NCI-H2029 (cell line): ENCODE data around the gene NET1.
"Not testable (repeated sequence)": the region's sequence is repeated elsewhere in the genome, so short reads cannot be mapped to it uniquely, and the experiment has no call there.

Experiments used
- DNase-seq: peaks from one replicate; lab custom pipeline; 2025; lab: John Stamatoyannopoulos, UW

NET1 gene

DNA sequence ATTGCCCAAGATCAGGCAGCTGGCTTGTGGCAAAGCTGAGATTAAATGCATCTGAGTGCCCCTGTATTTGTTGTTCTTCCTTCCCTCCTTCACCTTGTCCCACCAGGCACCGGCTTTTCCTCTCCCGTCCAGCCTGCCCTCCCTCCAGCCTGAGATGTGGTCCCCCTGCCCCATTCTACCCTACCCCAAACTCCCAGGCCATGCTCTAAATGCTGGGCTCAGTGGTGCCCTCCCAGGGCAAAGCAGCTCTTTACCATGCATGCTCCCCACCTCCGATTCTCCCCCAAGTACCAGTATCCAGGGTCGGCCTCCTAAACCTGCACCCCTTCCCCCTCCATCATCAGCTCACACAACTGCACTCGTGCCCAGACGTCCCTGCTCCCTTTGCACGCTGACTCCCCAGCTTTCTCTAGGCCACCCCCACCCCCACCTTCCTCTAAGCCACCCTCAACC, 50.5 kb downstream of the NET1 start:
- DNase-seq: no peak

DNA sequence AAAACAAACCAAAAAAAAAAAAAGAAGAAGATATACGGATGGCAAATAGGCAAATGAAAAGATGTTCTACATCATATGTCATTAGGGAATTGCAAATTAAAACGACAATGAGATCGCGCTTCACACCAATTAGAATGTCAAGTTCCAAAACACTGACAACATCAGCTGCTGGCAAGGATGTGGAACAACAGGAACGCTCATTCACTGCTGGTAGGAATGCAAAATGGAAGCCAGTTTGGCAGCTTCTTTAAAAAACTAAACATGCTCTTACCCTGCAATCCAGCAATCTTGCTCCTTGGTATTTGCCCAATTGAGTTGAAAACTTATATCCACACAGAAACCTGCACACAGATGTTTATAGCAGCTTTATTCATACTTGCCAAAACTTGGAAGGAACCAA, 52.2 kb downstream of the NET1 start:
- no peak for DNase-seq

DNA sequence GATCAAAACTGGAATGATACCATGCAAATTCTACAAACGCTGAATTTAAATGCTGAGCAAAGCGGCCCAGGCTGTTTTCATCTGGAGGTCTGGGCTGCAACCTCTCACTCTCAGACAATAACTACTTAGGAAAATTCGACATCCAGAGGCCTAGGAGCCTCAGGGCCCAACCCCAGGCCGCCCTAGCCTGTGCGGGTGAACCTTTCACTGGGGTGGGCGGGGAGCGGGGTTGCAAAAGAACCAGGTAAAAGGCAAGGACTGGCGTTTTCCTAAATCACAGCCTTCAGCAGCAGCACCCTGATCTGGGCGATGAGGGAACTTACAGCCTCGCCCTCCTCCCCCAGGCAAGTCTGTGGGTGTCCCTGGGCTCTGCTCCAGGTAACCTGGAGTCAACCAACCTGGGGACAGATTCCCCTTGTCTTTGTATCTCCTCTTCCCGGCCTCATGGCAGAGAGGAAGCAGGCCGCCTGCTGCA, 53.7 kb downstream of the NET1 start:
- no peak for DNase-seq

DNA sequence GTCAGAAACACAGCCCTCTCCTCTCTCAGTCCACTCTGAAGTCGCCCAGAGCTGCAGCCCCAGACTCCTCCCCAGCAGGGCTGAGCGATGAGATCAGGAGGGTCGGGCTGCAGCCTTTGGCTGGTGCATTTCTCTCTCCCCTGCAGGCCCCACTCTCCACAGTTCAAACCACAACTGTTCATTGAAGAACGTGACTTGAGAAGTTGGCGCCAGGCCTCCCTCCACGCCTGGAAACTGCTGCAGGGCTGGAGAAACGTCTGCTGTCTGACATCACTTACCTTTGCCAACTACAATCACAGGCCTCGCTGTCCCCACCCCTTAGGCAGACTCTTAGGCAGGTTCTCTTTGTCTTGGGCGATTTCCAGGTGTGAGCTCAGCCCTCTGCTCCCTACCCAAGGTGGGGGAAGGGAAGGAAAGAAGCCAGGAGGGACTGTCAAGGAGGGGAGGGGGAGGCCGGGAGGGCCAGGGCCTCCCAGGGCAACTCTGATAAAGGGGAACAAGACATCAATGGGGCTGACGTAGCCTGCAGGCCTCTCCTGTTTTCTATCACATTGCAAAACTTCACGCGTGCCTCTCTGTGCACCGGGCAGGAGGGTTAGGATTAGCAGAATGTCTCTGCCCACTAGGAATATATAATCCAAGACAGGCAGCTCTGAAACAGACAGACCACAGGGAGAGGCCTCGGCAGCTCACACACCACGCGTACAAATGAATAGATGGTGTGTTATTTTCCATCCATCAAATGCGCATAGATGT, 54.3 kb downstream of the NET1 start:
- DNase-seq: peak; percentile 87

DNA sequence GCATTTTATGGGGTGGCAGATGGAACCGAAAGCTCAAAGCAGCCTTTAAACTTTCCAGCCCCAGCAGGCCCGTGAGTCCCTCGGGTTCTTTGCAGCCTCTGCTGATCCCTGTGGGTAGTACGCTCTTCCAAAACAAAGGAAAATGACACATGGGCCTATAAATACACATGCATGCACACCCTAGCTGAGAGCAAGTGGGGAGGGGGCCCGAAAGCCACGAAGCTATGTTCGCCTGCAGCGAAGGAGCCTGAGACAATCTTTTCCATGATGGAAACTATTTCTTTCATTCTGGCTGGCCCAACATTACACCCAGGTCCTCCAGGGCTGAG, 54.8 kb downstream of the NET1 start:
- no peak for DNase-seq

DNA sequence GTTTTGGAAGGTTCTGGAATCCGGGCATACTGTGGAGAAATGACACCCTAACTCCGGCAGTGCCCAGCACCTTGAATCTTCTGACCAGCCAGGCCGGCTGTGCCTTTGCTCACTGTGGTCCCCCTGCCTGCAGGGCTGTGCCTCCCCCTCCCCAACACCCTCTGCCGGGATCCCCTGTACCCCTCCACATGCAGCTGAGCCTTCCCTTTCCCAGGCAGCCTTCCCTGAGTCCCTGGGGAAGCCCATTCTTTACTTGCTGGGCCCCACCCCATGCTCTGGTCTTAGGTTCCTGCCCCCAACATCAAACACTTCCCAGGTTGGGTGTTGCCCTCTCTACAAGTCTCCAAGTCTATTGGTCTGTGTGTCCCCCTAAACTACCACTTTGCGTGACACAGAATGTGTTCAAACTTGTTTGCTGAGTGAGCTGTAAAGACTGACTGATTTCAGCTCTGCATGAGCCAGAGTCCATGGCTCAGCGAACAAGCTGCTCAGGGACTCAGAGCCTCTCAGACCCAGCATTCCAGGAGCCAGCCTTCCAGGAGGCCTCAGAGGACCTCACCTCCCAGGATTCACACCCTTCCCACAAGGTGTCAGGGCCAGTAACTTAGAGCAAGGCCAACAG, 55.4 kb downstream of the NET1 start:
- no peak for DNase-seq

DNA sequence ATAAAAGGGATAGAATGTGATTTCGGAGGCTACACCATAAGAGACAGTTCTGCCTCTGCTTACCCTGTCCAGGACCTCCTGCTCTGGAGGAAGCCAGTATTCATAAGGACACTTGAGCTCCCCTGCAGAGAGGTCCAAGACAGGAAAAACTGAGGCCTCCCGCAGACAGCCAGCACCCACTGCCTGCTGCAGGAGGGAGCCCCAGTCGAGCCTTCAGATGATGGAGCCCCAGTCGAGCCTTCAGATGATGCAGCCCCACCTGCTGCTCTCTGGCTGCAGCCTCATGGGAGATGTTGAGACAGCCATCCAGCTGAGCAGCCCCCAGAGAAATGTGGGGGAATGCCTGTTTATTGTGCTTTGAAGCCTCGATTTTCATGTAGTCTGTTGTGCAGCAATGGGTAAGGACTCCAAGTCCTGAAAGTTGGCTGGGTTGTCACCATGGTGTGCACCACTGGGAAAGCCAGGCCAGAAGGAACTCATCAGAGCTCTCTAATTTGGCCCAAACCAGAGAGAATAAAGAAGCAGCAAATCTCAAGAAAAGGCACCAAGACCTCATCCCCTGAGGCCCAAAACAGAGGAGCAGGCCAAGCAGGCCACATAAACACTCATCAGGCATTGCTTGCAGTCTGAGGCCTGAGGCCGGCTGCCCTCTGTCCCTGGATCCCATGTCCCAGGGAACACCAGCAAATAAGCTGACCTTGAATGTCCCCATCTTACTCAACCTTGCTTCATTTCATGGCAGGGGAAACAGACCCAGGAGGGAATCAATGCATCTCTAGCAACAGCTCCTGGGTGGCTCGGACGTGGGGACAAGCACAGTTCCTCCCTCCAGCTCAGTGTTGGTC, 56.1 kb downstream of the NET1 start:
- DNase-seq: no peak

DNA sequence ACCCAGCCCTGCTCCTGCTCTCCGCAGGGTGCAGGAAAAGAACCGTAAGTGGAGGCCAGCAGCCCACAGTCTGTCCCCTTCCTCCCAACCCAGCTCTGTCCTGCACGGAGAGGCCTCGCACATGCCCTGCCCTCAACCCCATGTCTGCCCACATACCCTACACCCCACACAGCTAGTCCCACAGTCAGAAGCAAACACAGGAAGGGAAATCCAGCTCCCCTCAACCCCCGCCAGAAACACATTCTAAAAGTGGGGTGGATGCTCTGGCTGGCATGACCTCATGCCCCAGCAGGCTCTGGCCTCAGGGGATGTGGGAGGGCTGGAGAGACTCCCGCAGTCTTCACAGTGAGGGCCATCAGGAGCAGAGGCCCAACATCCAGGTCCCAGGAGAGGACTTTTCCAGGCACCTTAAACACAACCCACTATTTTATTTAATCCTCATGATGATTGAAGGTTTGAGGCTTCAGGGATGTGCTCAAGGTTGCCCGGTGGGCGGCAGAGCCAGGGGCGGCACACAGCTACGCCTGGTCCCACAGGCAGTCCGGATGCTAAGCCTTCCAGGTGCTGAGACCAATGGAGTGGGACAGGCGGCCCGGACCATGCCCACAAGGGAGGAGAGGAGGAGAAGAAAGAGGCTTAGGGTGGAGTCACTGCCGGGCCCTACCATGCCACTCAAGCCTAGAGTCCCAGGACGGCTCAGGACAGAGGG, 57.1 kb downstream of the NET1 start:
- no peak for DNase-seq

DNA sequence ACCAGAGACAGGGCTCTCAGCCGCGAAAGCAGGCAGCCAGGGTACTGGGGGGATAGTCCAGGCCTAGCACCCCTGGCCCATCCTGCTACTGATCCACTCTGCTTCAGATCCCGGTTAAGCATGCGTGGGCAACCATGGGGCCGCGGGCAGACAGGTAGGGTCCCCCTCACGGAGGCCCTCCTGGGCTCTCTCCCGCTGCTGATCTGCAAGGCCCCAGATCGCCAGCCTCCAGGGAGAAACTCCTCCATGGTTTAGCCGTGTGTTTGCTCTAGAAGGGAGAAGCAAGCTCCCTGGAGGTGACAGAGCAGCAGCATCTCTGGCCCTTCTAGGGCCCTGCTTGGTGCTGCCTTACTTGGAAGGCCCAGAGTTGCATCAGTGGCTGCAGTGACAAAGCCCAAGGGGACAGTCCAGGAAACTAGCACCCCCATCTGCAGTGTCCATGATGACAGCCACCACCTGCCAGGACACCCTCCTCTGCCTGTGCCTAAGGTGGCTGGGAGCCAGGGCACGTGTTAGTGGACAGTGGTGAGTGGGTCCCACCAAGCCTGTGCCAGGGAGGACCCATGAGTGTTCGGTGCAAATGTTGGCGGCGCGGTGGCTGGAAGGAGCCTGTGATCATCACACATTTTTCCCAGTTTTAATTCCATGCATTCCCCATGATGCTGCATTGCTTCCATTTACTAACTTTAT, 57.9 kb downstream of the NET1 start:
- no peak for DNase-seq

DNA sequence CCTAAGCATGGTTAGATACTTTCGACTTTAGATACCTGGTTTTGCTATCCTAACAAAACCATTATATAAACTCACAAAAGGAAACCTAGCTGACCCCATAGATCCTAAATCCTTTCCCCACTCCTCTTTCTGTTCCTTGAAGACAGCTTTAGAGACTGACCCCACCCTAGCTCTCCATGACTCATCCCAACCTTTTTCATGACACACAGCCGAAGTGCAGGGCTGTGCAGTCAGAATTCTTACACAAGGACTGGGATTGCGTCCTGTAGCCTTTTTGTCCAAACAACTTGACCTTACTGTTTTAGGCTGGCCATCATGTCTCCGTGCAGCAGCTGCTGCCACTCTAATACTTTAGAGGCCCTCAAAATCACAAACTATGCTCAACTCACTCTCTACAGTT, 62.3 kb downstream of the NET1 start:
- DNase-seq: not testable (repeated sequence)

DNA sequence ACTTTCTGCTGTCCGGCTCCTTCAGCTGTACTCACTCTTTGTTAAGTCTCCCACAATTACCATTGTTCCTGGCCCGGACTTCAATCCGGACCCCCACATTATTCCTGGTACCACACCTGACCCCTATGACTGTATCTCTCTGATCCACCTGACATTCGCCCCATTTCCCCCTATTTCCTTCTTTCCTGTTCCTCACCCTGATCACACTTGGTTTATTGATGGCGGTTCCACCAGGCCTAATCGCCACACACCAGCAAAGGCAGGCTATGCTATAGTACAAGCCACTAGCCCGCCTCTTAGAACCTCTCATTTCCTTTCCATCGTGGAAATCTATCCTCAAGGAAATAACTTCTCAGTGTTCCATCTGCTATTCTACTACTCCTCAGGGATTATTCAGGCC, 62.7 kb downstream of the NET1 start:
- DNase-seq: not testable (repeated sequence)

DNA sequence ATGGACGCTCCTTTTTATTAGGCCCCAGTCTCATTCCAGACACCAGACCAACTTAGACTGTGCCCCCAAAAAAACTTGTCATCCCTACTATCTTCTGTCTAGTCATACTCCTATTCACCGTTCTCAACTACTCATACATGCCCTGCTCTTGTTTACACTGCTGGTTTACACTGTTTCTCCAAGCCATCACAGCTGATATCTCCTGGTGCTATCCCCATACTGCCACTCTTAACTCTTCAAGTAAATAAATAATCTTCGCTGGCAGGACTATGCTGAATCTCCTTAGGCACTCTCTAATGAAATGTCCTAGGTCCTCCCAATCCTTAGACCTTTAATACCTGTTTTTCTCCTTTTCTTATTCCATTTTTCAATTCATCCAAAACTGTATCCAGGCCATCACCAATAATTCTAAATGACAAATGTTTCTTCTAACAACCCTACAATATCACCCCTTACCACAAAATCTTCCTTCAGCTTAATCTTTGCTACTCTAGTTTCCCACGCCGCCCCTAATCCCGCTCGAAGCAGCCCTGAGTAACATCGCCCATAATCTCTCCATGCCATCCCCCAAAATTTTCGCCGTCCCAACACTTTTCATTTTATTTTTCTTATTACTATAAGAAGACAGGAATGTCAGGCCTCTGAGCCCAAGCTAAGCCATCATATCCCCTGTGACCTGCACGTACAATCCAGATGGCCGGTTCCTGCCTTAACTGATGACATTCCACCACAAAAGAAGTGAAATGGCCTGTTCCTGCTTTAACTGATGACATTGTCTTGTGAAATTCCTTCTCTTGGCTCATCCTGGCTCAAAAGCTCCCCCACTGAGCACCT, 63.8 kb downstream of the NET1 start:
- DNase-seq: not testable (repeated sequence)

DNA sequence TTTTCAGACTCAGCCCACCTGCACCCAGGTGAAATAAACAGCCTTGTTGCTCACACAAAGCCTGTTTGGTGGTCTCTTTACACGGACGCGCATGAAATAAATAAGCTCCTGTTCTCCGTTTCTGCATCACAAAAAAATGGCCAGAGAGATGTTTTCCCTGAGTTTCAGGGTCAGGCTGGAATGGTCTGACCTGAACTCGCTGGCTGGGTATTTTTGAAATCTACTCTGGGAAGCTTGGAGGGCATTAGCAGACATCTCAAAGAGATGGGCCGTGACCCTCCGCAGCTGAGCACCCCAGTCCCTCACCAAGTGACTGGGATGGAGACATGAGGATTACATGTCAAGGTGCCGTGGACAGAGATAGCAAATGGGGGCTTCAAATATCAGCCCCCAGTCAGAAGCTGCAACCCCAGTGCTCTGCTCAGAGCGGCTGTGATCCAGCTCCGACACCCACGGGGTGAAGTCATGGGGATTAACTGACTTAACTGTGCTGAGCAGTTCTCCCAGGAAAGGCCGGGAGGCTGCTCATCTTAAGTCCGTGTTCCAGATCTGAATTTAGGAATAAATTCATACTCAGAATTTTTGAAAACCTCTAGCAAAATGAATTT, 64.7 kb downstream of the NET1 start:
- no peak for DNase-seq

DNA sequence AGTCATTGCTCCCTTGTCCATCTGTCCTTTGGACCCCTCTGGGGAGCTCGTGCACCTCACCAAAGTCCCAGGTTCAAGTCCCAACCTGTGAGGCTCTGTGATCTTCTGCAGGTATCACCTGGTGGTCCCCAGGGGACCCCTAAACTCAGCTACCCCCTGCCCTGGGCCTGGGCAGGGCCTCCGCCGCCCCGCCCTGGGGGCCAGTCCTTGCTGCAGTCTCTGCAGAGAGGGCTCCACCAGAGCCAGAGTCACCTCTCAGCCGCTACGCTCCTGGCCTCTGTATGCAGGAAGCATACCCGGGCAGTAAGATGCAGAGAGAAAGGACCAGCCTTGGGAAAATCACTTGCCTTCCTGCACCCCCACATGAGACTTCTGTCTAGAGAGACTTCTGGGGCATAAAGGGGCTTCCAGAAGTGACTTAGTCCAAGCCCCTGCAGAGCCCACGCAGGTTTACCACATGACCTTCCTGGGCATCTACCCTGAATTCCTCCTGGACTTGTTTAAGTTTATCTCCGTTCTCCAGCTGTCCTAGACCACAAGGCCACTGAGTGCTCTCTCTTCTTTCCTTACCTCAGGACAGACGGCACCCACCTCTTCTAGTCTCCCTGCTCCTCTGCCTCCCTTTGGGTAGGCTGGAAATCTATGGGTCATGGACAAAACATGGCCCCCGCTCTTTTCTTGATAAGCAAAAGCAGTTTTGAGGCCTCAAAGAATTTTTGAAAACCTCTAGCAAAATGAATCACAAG, 65.8 kb downstream of the NET1 start:
- no peak for DNase-seq

DNA sequence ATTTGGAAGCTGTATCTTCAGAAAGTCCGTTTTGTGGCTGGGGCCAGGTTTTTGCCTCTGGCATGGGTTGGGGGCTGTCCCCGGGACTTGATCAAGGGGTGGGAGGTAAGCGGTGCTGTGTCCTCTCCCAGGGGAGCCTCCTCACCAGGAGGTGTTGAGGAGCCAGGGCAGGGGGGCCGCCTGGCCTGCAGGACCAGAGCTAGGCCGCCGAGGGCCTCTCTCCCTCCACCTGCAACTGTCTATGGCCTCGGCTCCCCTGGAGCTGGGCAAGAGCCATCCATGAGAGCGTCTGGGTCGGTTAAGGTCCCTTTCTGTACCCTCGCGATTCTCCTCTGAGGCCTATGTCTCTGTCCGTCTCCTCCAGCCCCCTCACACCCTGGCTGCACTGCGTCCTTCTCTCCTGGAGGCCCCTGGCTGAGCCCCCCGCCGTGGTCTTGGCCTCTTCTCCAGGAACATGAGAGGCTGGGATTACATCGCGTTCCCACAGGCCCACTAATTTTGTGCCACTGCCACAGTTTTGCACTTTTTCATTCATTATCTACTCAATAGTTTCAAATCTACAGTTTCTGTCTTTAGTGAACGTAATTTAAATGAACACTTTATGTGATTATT, 66.4 kb downstream of the NET1 start:
- DNase-seq: no peak

DNA sequence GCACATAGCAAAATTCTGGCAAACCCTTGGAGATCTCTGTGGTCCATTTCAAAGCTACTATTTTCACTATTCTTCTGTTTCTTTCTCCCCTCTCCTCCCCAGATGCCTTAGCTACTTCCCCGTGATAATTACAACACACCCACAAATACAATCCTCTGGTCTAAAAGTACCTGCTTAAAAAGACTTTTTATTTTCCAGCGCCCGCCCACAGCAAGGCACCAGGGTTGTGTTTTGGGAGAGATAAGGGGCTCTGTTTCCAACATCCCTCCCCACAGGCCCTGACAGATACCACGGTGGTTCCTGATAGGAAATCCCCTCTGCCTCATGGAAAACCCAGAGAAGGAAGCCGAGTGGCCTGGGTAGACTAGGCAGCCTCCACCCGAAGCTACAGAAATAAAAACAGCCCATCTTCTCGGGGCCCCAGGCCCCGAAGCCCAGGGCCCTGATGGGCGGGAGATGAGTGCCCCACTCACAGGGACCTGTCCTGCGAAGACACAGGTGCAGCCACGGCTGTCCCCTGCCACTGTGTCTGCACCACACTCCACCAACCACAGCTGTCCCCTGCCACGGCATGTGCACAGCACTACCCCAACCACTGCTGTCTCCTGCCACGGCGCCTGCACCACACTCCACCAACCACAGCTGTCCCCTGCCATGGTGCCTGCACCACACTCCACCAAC, 67.3 kb downstream of the NET1 start:
- DNase-seq: no peak

DNA sequence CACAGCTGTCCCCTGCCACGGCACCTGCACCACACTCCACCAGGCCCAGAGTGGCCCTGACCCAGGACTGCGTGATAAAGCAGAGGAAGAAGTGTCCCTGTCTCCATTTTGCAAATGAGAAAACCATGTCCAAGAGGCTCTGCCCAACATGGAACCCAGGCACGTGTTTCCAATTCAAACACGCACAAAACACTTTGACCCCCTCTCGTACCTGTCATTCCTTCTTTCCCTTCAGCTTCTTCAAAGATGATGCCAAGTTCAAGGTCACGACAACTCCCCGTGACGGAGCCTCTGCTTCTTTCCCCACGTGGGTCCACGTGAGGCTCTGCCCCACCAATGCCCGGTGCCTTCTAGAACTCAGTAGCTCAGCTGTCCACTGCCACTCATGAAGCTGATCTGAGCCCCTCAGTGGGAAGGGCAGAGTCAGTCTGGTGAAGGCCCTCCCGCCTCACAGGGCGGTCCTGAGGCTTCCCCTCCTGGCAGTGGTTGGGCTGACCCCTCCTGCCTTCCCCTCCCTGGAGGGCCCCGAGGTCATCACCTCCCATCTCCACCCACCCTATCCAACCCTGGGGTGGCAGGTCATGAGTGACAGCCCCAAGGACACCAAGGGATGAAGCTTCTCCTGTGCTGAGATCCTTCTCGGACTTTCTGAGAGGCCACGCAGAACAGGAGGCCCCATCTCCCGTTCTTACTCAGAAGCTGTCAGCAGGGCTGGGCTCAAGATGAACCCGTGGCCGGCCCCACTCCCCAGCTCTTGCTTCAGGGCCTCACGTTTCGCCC, 68.0 kb downstream of the NET1 start:
- no peak for DNase-seq

DNA sequence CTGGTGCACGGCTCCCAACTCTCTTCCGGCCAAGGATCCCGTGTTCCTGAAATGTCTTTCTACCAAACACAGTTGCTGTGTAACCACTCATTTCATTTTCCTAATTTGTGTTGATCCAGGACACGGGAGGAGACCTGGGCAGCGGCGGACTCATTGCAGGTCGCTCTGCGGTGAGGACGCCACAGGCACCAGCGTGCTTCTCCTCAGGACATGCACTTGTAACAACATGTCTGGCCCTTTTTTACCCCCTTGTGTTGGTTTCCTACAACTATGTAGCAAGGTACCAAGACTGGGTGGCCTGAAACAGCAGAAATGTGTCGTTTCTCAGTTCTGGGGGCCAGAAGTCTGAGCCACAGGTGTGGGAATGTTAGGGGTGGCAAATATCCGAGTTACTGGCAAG, 68.8 kb downstream of the NET1 start:
- DNase-seq: no peak
